NT2/D1 (cell line): Measurements from ENCODE around the gene RASL12.

ENCODE experiments used
- SUZ12 ChIP-seq: IDR thresholded peaks from 2 replicates; pipeline ENCODE4 v1.6.1; 2011; ENCODE audit not compliant: insufficient read length, insufficient read depth; ENCODE audit errors: extremely low read depth
- ZNF274 ChIP-seq: IDR thresholded peaks from 2 replicates; pipeline ENCODE4 v1.6.1; 2011; ENCODE audit warnings: mild to moderate bottlenecking, low read depth, low read length

GRCh38 chr15:65040461-65040860 is 27.3 kb downstream of the RASL12 start:
- TF ChIP-seq ZNF274 (no peak), SUZ12 (no peak)
